K562 (cell line): Measurements from ENCODE around the gene SENP3. TPM values are rescaled to one million over a fixed set of nuclear protein-coding genes. Genes with fewer than 3 reads are reported as not detected.

Experiments used
- EWSR1 ChIP-seq: fragments of 450-650 bp; IDR thresholded peaks from 2 replicates; pipeline ENCODE4 v1.6.1; 2018; ENCODE audit warnings: borderline replicate concordance, mild to moderate bottlenecking, low read depth, moderate library complexity; ENCODE audit not compliant: partially characterized antibody
- EZH2 ChIP-seq: IDR thresholded peaks from 2 replicates; pipeline ENCODE4 v1.6.1; 2012; ENCODE audit warnings: low read depth, mild to moderate bottlenecking, inconsistent platforms, low read length, borderline replicate concordance
- LCOR ChIP-seq: sonication (generic); formaldehyde crosslinking; IDR thresholded peaks from 2 replicates; pipeline ENCODE4 v1.8.0; 2022; ENCODE audit warnings: mild to moderate bottlenecking, missing genetic modification reagents
- RBM17 ChIP-seq: fragments of 200-400 bp; formaldehyde crosslinking; IDR thresholded peaks from 2 replicates; pipeline ENCODE4 v1.6.1; 2017; ENCODE audit warnings: low read depth, mild to moderate bottlenecking, low read length, borderline replicate concordance
- SMARCA4 ChIP-seq: fragments of 450-650 bp; IDR thresholded peaks from 2 replicates; pipeline ENCODE4 v1.6.1; 2016
- SRSF3 ChIP-seq: fragments of 200-400 bp; formaldehyde crosslinking; IDR thresholded peaks from 2 replicates; pipeline ENCODE4 v1.6.1; 2016; ENCODE audit warnings: mild to moderate bottlenecking, low read length, moderate library complexity; ENCODE audit not compliant: insufficient read depth
- ZNF324 ChIP-seq: fragments of 250-450 bp; sonication (Bioruptor Pico); IDR thresholded peaks from 2 replicates; pipeline ENCODE4 v1.4.0; 2020; ENCODE audit warnings: mild to moderate bottlenecking
- ZNF583 ChIP-seq: fragments of 250-450 bp; sonication (Bioruptor Pico); IDR thresholded peaks from 2 replicates; pipeline ENCODE4 v1.4.0; 2020
- ZNF79 ChIP-seq: fragments of 250-450 bp; sonication (Bioruptor Pico); IDR thresholded peaks from 2 replicates; pipeline ENCODE4 v1.4.0; 2020; ENCODE audit warnings: low read depth, mild to moderate bottlenecking, moderate library complexity
- polyA plus RNA-seq, 8 experiments: library from polyadenylated mRNA; depleted of rRNA in 4 of 8; stranded (reverse) in 5 of 8; unstranded in 3 of 8; fragments of >200 nt; fragmentation: Nextera tagmentation in 2 of 8; fragmentation: Illumina TruSeq in 1 of 8; extraction: Ambion mirVana in 2 of 8; extraction: Trizol in 1 of 8; gene quantifications; 2 replicates each; pipeline versions ENCODE4 v1.2.1 to v1.2.3, GENCODE V29; 2011 to 2014; ENCODE audit warnings: inconsistent platforms in 1 of 8, missing spikeins in 1 of 8
- total RNA-seq, 7 experiments: library from RNA; depleted of rRNA in 6 of 7; stranded (reverse); fragments of >200 nt in 6 of 7; fragmentation: Illumina TruSeq in 2 of 7; extraction: Trizol in 2 of 7; gene quantifications; 2 replicates each; pipeline versions ENCODE4 v1.2.1 to v1.2.3, GENCODE V29; 2011 to 2021; ENCODE audit warnings: low replicate concordance in 1 of 7
- TF ChIP-seq, protein P1 (sequence below): sonication (generic); formaldehyde crosslinking; IDR thresholded peaks from 2 replicates; pipeline ENCODE4 v1.8.1; 2023; ENCODE audit warnings: mild to moderate bottlenecking, missing genetic modification reagents
- TF ChIP-seq, protein P2 (sequence below): fragments of 250-450 bp; sonication (Bioruptor Pico); IDR thresholded peaks from 2 replicates; pipeline ENCODE4 v1.4.0; 2020
- TF ChIP-seq, protein P3 (sequence below): fragments of 450-650 bp; IDR thresholded peaks from 2 replicates; pipeline ENCODE4 v1.6.1; 2016; ENCODE audit warnings: mild to moderate bottlenecking, moderate library complexity

Gene SENP3
- total and polyA plus RNA-seq, 9 of the 15 experiments (the other 6 are each of a cell fraction or from before 2014, with no cell fraction given), result 0.63 to 102 (median 78.8) TPM

GRCh38 chr17:7579001-7579833, 17.5 kb downstream of the SENP3 start, which contains the start of gene CD68 (continued):
- TF ChIP-seq, protein P1, sequence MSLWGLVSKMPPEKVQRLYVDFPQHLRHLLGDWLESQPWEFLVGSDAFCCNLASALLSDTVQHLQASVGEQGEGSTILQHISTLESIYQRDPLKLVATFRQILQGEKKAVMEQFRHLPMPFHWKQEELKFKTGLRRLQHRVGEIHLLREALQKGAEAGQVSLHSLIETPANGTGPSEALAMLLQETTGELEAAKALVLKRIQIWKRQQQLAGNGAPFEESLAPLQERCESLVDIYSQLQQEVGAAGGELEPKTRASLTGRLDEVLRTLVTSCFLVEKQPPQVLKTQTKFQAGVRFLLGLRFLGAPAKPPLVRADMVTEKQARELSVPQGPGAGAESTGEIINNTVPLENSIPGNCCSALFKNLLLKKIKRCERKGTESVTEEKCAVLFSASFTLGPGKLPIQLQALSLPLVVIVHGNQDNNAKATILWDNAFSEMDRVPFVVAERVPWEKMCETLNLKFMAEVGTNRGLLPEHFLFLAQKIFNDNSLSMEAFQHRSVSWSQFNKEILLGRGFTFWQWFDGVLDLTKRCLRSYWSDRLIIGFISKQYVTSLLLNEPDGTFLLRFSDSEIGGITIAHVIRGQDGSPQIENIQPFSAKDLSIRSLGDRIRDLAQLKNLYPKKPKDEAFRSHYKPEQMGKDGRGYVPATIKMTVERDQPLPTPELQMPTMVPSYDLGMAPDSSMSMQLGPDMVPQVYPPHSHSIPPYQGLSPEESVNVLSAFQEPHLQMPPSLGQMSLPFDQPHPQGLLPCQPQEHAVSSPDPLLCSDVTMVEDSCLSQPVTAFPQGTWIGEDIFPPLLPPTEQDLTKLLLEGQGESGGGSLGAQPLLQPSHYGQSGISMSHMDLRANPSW (CRISPR knock-in tag), result no peak
- TF ChIP-seq, protein P2, sequence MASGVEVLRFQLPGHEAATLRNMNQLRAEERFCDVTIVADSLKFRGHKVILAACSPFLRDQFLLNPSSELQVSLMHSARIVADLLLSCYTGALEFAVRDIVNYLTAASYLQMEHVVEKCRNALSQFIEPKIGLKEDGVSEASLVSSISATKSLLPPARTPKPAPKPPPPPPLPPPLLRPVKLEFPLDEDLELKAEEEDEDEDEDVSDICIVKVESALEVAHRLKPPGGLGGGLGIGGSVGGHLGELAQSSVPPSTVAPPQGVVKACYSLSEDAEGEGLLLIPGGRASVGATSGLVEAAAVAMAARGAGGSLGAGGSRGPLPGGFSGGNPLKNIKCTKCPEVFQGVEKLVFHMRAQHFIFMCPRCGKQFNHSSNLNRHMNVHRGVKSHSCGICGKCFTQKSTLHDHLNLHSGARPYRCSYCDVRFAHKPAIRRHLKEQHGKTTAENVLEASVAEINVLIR (CRISPR knock-in tag), result no peak
- TF ChIP-seq ZNF583 (no peak), SMARCA4 (no peak), LCOR (CRISPR knock-in tag) (peak; percentile 56; the same call in 1 of the 2 replicates), SRSF3 (no peak), RBM17 (no peak), ZNF324 (CRISPR knock-in tag) (no peak), EZH2 (no peak), EWSR1 (peak; percentile 89), ZNF79 (CRISPR knock-in tag) (no peak)
- TF ChIP-seq, protein P3, sequence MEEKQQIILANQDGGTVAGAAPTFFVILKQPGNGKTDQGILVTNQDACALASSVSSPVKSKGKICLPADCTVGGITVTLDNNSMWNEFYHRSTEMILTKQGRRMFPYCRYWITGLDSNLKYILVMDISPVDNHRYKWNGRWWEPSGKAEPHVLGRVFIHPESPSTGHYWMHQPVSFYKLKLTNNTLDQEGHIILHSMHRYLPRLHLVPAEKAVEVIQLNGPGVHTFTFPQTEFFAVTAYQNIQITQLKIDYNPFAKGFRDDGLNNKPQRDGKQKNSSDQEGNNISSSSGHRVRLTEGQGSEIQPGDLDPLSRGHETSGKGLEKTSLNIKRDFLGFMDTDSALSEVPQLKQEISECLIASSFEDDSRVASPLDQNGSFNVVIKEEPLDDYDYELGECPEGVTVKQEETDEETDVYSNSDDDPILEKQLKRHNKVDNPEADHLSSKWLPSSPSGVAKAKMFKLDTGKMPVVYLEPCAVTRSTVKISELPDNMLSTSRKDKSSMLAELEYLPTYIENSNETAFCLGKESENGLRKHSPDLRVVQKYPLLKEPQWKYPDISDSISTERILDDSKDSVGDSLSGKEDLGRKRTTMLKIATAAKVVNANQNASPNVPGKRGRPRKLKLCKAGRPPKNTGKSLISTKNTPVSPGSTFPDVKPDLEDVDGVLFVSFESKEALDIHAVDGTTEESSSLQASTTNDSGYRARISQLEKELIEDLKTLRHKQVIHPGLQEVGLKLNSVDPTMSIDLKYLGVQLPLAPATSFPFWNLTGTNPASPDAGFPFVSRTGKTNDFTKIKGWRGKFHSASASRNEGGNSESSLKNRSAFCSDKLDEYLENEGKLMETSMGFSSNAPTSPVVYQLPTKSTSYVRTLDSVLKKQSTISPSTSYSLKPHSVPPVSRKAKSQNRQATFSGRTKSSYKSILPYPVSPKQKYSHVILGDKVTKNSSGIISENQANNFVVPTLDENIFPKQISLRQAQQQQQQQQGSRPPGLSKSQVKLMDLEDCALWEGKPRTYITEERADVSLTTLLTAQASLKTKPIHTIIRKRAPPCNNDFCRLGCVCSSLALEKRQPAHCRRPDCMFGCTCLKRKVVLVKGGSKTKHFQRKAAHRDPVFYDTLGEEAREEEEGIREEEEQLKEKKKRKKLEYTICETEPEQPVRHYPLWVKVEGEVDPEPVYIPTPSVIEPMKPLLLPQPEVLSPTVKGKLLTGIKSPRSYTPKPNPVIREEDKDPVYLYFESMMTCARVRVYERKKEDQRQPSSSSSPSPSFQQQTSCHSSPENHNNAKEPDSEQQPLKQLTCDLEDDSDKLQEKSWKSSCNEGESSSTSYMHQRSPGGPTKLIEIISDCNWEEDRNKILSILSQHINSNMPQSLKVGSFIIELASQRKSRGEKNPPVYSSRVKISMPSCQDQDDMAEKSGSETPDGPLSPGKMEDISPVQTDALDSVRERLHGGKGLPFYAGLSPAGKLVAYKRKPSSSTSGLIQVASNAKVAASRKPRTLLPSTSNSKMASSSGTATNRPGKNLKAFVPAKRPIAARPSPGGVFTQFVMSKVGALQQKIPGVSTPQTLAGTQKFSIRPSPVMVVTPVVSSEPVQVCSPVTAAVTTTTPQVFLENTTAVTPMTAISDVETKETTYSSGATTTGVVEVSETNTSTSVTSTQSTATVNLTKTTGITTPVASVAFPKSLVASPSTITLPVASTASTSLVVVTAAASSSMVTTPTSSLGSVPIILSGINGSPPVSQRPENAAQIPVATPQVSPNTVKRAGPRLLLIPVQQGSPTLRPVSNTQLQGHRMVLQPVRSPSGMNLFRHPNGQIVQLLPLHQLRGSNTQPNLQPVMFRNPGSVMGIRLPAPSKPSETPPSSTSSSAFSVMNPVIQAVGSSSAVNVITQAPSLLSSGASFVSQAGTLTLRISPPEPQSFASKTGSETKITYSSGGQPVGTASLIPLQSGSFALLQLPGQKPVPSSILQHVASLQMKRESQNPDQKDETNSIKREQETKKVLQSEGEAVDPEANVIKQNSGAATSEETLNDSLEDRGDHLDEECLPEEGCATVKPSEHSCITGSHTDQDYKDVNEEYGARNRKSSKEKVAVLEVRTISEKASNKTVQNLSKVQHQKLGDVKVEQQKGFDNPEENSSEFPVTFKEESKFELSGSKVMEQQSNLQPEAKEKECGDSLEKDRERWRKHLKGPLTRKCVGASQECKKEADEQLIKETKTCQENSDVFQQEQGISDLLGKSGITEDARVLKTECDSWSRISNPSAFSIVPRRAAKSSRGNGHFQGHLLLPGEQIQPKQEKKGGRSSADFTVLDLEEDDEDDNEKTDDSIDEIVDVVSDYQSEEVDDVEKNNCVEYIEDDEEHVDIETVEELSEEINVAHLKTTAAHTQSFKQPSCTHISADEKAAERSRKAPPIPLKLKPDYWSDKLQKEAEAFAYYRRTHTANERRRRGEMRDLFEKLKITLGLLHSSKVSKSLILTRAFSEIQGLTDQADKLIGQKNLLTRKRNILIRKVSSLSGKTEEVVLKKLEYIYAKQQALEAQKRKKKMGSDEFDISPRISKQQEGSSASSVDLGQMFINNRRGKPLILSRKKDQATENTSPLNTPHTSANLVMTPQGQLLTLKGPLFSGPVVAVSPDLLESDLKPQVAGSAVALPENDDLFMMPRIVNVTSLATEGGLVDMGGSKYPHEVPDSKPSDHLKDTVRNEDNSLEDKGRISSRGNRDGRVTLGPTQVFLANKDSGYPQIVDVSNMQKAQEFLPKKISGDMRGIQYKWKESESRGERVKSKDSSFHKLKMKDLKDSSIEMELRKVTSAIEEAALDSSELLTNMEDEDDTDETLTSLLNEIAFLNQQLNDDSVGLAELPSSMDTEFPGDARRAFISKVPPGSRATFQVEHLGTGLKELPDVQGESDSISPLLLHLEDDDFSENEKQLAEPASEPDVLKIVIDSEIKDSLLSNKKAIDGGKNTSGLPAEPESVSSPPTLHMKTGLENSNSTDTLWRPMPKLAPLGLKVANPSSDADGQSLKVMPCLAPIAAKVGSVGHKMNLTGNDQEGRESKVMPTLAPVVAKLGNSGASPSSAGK, result no peak
